Activated T-helper 1 cell treated with Interleukin-2 at 50 U/mL for 16 hours (primary cell): ENCODE measurements around the gene ALDH3A2.

Experiments
- DNase-seq: peaks from one replicate; pipeline ENCODE4 v3.0.0-alpha.2; 2020; ENCODE audit warnings: low read depth

The ALDH3A2 gene

GRCh38 chr17:19714542-19715411, 66.2 kb downstream of the ALDH3A2 start:
- DNase-seq: no peak

- no peak for DNase-seq
These were observed 67.8 kb downstream of the ALDH3A2 start, which contains the start of gene SLC47A2 for GRCh38 chr17:19716108-19717030. Gene SLC47A2 (minus strand): TSS chr17:19716584. CDS start chr17:19716555, 29 bp downstream.

DNA sequence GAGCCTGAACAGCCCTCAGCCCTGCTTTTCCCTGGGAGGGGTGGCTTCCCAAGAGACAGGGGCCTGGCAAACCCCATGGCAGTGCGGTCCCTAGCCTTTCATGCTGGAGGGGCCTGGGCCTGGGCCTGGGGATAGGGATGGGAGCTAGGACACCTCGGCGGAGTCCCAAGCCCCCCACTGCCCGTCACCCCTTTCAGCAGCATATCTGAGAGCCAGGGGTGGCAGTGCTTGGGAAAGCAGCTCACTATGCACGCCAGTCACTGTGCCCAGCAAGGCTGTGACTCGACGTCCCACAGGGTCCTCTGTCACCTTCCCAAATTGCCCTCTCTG, 68.4 kb downstream of the ALDH3A2 start:
- no peak for DNase-seq

- no peak for DNase-seq
These were observed 68.9 kb downstream of the ALDH3A2 start for GRCh38 chr17:19717411-19717908.

DNA sequence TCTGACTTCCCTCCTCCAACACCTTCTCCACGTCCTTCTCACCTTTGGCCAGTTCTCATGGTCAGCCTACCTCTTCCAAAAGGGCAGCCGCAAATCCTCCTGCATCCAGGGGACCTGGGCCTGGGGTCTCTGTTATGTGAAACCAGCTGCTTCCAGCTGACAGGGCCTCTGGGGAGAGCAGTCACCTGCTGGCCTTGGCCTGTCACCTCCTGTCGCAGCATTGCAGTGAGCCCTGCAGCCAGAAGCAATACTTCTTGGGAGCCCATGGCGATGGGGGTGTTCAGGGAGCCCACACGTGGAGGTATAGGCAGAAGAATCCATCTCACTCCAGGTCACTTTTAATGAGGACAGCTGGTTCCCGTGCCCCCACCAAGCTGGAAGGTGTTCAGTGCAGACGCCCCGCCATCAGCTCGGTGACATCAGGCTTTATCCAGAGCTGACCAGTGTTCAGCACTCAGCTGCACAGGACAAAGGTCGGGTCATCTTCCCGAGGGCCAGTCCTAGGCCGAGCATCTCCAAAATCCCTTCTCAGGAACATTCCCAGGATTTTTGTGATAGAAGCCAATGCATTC, 69.6 kb downstream of the ALDH3A2 start:
- DNase-seq: no peak

DNA sequence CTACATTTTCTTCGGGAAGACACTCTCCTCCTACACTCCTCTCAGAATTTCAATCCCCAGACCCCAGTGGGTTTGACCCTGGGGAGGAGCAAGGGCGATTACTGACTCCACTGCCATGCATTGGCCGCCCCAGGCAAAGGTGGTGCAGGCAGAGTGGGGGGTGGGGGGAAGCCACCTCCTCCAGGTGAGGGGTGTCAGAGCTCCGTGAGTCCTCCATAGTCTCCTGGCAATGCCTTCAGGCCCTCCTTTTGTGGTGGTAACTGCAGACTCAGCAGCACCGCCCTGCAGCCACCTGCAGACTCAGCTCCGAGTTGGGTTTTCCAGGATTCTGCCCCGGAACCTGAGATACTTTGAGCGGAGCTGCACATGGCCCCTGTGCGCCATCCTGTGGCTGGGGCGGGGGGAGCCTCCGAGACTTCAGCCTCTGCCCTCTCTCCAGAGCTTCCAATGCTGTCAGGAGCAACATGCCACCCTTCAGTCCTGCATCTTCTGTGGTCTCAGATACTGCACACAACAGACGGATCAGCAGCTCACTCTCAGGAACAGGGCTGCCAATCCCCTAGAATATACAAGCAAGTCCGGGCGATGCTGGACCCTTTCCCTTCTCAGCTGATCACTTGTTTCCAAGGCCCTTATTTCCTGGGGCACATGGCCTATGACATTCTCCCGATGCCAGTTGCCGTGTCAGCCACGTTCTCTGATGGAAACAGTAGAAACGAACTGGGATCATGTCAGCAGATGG, 70.2 kb downstream of the ALDH3A2 start:
- no peak for DNase-seq

- DNase-seq: no peak
These were observed 71.0 kb downstream of the ALDH3A2 start for GRCh38 chr17:19719355-19720209.

GRCh38 chr17:19720210-19720475, 71.6 kb downstream of the ALDH3A2 start:
- no peak for DNase-seq

- no peak for DNase-seq
These were observed 72.3 kb downstream of the ALDH3A2 start for GRCh38 chr17:19720631-19721426.

DNA sequence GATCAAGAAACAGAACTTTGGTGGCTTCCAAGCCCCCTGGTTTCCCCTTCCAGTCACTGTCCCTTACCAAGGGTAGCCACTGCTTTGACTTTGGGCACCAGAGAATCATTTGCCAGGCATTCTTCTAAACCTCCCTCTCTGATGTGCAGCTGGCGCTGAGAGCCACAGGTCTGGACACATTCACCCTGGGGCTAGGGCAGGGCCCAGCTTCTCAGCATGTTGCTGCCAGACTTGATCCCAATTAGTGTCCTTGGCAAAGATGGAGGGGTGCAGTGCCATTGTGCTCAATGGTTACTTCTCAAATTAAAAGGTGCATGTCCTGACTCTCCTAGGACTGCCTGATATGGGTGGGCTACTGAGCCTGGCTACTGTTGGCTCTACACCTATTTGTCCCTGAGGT, 75.4 kb downstream of the ALDH3A2 start:
- DNase-seq: no peak

DNA sequence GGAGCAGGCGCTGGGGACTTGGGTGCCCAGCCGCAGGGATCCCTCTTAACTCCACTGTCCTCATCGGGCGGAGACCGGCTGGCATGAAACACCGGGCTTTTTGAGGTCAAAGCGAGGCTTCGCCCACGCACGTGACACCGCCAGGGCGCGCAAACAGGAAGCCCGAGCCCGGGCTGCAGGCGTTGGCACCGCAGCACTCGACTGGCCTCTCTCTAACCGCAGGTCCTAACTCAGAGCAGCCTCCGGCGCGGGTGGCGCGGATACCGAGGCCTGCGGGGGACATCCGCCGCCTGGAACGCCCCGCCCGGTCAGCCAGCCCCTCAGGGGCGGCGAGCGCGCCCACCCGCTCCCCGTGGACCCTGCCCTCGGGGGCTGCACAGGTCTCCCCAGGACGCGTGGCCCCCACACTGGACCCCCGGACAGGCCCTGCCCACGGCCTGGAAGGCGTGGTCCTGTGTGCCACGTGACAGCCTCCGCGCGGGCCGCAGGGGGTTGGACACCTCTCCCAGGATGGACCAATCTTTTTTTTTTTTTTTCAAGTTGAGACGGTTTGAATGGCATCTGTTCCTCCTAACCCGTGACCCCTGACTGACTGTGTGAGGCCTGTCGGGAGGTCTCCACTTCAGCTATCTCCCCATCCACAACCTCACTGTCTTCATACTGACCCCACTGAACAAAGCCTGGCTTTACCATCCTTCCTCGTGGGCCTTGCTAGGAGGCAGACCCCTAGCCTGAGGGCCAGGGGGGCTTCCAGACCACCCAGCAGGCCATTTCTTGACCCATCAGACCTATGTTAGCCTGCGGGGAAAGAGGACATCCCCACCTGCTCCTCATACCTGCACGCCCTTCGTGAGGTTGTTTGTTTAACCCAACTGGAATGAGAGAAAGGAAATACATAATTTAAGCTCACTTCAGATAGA, 76.2 kb downstream of the ALDH3A2 start:
- peak; percentile 19 for DNase-seq

- DNase-seq: no peak
These were observed 76.9 kb downstream of the ALDH3A2 start for GRCh38 chr17:19725486-19725885.

- DNase-seq: no peak
These were observed 78.3 kb downstream of the ALDH3A2 start for GRCh38 chr17:19726631-19727376.
